Stimulated activated effector memory CD8-positive, alpha-beta T cell treated with anti-CD3 and anti-CD28 coated beads, Interleukin-12 subunit alpha, Interleukin-12 subunit beta, amount 100 ng/mL, for 72 hours (primary cell): ENCODE measurements around the gene ACER3.
"Not testable (repeated sequence)": the region's sequence is repeated elsewhere in the genome, so short reads cannot be mapped to it uniquely, and the experiment has no call there.

ENCODE experiments used
- ATAC-seq: fragments of 150-1000 bp; cut with Tn5 transposase; 2 replicates; pipeline ENCODE4 v1.10.0; 2021
- DNase-seq, 2 donors: peaks; one replicate each; pipeline ENCODE4 v3.0.0; 2021 to 2022; ENCODE audit warnings: low spot score in 2 of 2
- H3K27ac Mint-ChIP-seq: one replicate; pipeline ENCODE4 v1.8.0; 2022; ENCODE audit warnings: mild to moderate bottlenecking, mixed read lengths
- H3K36me3 Mint-ChIP-seq: one replicate; pipeline ENCODE4 v1.8.0; 2022; ENCODE audit warnings: mild to moderate bottlenecking, mixed read lengths
- H3K4me1 Mint-ChIP-seq: one replicate; pipeline ENCODE4 v1.8.0; 2022; ENCODE audit warnings: mixed read lengths
- H3K4me3 Mint-ChIP-seq: one replicate; pipeline ENCODE4 v1.8.0; 2022; ENCODE audit warnings: mild to moderate bottlenecking, mixed read lengths
- H3K9me3 Mint-ChIP-seq: one replicate; pipeline ENCODE4 v1.8.0; 2022; ENCODE audit warnings: mixed read lengths

ACER3 gene

GRCh38 chr11:76918941-76919386 is 58.2 kb downstream of the ACER3 start:
- no peak for DNase-seq
- peak; percentile 47 for ATAC-seq

GRCh38 chr11:76919467-76919866 is 58.7 kb downstream of the ACER3 start:
- no peak for ATAC-seq
- no peaks in the 10 kb centered on the region for H3K36me3 Mint-ChIP-seq
- no peaks in the 10 kb centered on the region for H3K9me3 Mint-ChIP-seq
- no peak overlapping the region for H3K4me3 Mint-ChIP-seq
- H3K4me1 Mint-ChIP-seq, result no peaks in the 10 kb centered on the region
- H3K27ac Mint-ChIP-seq, result no peak overlapping the region
- no peak for DNase-seq

More at GRCh38 chr11:76918941-76919386, 58.2 kb downstream of the ACER3 start:
- H3K4me3 Mint-ChIP-seq, result no peak overlapping the region
- H3K27ac Mint-ChIP-seq, result no peak overlapping the region
- H3K36me3 Mint-ChIP-seq, result no peaks in the 10 kb centered on the region
- H3K9me3 Mint-ChIP-seq, result no peaks in the 10 kb centered on the region
- no peaks in the 10 kb centered on the region for H3K4me1 Mint-ChIP-seq

GRCh38 chr11:76919887-76920746 is 59.4 kb downstream of the ACER3 start:
- peak; percentile 67 for ATAC-seq
- H3K27ac Mint-ChIP-seq, result no peak overlapping the region
- H3K4me1 Mint-ChIP-seq, result no peaks in the 10 kb centered on the region
- H3K36me3 Mint-ChIP-seq, result no peaks in the 10 kb centered on the region
- peak; percentile 33 to 78 for DNase-seq
- peak overlapping the region; percentile 23 for H3K4me3 Mint-ChIP-seq
- H3K9me3 Mint-ChIP-seq, result no peaks in the 10 kb centered on the region

GRCh38 chr11:76927160-76927559 is 66.4 kb downstream of the ACER3 start:
- no peak for DNase-seq
- no peak for ATAC-seq
- H3K36me3 Mint-ChIP-seq, result peaks cover 7% of the 10 kb centered on the region
- no peaks in the 10 kb centered on the region for H3K9me3 Mint-ChIP-seq
- H3K27ac Mint-ChIP-seq, result no peak overlapping the region
- H3K4me3 Mint-ChIP-seq, result no peak overlapping the region
- no peaks in the 10 kb centered on the region for H3K4me1 Mint-ChIP-seq

DNA sequence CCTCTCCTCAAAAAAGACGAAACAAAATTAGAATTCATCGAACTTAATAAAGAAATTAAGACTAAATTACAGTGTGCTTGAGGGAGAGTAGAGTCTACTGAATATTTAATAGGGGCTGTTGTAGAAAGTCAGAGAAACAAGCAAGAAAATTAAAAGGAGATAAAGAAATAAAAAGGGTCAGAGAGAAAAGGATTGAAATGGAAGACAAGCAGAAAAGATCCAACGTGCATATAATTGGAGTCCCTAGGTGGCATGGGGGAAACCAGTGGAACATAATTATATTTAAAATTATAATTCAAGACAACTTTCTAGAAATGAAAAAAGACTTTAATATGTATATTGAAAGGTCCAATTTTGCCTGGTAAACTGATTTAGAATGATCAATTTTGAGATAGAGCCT is 74.3 kb downstream of the ACER3 start:
- H3K36me3 Mint-ChIP-seq, result no peaks in the 10 kb centered on the region
- no peak for ATAC-seq
- no peaks in the 10 kb centered on the region for H3K4me1 Mint-ChIP-seq
- DNase-seq, result no peak
- no peak overlapping the region for H3K27ac Mint-ChIP-seq
- H3K4me3 Mint-ChIP-seq, result no peak overlapping the region
- peaks cover 4% of the 10 kb centered on the region for H3K9me3 Mint-ChIP-seq

GRCh38 chr11:76939219-76939631 is 78.5 kb downstream of the ACER3 start:
- no peaks in the 10 kb centered on the region for H3K36me3 Mint-ChIP-seq
- no peak for DNase-seq
- no peak for ATAC-seq
- H3K27ac Mint-ChIP-seq, result no peak overlapping the region
- H3K4me3 Mint-ChIP-seq, result no peak overlapping the region
- H3K4me1 Mint-ChIP-seq, result peaks cover 6% of the 10 kb centered on the region
- peaks cover 12% of the 10 kb centered on the region for H3K9me3 Mint-ChIP-seq

- Mint-ChIP-seq H3K4me1 (peaks cover 6% of the 10 kb centered on the region), H3K9me3 (peaks cover 12% of the 10 kb centered on the region), H3K36me3 (no peaks in the 10 kb centered on the region), H3K27ac (no peak overlapping the region), H3K4me3 (no peak overlapping the region)
- no peak for ATAC-seq
- DNase-seq, result no peak
Measured at GRCh38 chr11:76944225-76944624, 83.5 kb downstream of the ACER3 start.

DNA sequence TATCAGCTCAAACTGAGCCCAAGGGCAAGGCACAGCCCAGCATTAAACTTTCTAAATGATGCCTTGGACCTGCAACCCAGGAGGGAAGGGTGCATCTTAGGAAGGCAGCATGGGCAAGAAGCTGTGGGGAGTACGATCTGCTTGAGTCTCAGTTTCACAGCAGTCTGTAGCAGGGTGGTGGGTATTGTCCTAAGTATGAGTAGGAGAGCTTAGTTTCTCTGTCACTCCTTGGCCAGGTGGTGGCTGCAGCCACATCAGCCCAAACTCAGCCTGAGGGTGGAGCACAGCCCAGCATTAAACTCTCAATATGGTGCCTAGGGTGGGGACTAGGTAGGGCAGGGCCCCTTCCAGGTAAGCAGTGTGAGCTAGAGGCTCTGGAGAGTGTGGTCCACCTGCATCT is 85.5 kb downstream of the ACER3 start:
- no peak for ATAC-seq
- H3K36me3 Mint-ChIP-seq, result no peaks in the 10 kb centered on the region
- peaks cover 12% of the 10 kb centered on the region for H3K9me3 Mint-ChIP-seq
- DNase-seq, result no peak
- no peak overlapping the region for H3K27ac Mint-ChIP-seq
- H3K4me1 Mint-ChIP-seq, result peaks cover 6% of the 10 kb centered on the region
- no peak overlapping the region for H3K4me3 Mint-ChIP-seq

DNA sequence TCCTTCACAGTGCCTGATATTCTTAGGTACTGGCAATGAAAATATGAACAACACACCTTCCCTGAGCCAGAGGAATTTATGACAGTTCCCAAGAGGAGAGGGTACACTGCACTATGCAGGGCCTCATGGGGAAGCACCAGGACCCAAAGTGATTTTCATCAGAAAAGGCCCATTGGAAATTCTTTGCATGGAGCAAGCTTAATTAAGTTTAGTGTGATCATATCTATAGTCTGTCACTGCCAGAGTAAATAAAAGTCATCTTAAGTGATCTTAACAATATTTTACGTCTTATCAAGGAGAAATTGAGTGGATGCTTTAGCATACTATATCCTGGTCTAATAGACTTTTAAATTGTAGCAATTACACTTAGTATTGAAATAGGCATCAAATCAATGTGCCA is 86.5 kb downstream of the ACER3 start:
- no peak overlapping the region for H3K4me3 Mint-ChIP-seq
- H3K9me3 Mint-ChIP-seq, result peaks cover 12% of the 10 kb centered on the region
- ATAC-seq, result no peak
- no peak for DNase-seq
- peaks cover 6% of the 10 kb centered on the region for H3K4me1 Mint-ChIP-seq
- no peaks in the 10 kb centered on the region for H3K36me3 Mint-ChIP-seq
- H3K27ac Mint-ChIP-seq, result no peak overlapping the region

- ATAC-seq (no peak), DNase-seq (no peak)
- Mint-ChIP-seq H3K27ac (no peak overlapping the region), H3K36me3 (no peaks in the 10 kb centered on the region), H3K9me3 (peaks cover 12% of the 10 kb centered on the region), H3K4me3 (no peak overlapping the region), H3K4me1 (peaks cover 5% of the 10 kb centered on the region)
Measured at GRCh38 chr11:76947800-76948199, 87.1 kb downstream of the ACER3 start.

GRCh38 chr11:76955459-76956114 is 94.9 kb downstream of the ACER3 start:
- no peak overlapping the region for H3K27ac Mint-ChIP-seq
- H3K4me1 Mint-ChIP-seq, result no peaks in the 10 kb centered on the region
- ATAC-seq, result no peak
- no peak for DNase-seq
- no peaks in the 10 kb centered on the region for H3K9me3 Mint-ChIP-seq
- H3K36me3 Mint-ChIP-seq, result no peaks in the 10 kb centered on the region
- H3K4me3 Mint-ChIP-seq, result no peak overlapping the region

GRCh38 chr11:76962583-76963416 is 102.1 kb downstream of the ACER3 start:
- ATAC-seq (no peak), DNase-seq (no peak)
- no peak overlapping the region for H3K27ac Mint-ChIP-seq
- H3K9me3 Mint-ChIP-seq, result peaks cover 5% of the 10 kb centered on the region
- no peaks in the 10 kb centered on the region for H3K36me3 Mint-ChIP-seq
- no peak overlapping the region for H3K4me3 Mint-ChIP-seq
- H3K4me1 Mint-ChIP-seq, result peaks cover 7% of the 10 kb centered on the region

DNA sequence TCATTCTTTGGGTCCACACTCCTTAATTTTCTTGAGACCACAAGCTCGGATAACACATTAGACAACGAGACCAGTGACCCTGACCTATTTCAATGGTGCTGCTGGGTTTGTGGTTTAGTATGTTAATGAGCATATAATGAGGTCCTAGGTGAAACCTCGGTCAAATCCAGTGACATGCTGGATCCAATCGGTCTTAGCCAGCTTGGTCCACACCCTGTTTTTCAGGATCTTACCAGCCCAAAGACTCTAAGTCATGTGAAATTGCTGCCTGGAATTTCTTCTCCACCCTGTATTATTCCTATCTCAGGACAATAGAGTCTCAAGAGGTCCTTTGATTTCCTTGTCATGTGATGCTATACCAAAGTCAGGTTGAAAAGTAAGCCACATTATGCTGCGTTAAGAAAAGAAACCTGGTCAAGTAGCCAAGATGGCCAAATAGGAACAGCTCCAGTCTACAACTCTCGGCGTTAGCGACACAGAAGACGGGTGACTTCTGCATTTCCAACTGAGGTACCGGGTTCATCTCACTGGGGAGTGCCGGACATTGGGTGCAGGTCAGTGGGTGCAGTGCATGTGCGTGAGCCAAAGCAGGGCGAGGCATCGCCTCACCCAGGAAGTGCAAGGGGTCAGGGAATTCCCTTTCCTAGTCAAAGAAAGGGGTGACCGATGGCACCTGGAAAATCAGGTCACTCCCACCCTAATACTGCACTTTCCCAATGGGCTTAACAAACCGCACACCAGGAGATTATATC is 102.9 kb downstream of the ACER3 start:
- DNase-seq, H3K4me3 Mint-ChIP-seq, H3K9me3 Mint-ChIP-seq, H3K36me3 Mint-ChIP-seq, H3K4me1 Mint-ChIP-seq, ATAC-seq, H3K27ac Mint-ChIP-seq: not testable (repeated sequence)

GRCh38 chr11:76972051-76972450 is 111.3 kb downstream of the ACER3 start:
- no peak overlapping the region for H3K27ac Mint-ChIP-seq
- no peak overlapping the region for H3K4me3 Mint-ChIP-seq
- H3K9me3 Mint-ChIP-seq, result peaks cover 7% of the 10 kb centered on the region
- ATAC-seq, result no peak
- no peaks in the 10 kb centered on the region for H3K36me3 Mint-ChIP-seq
- no peaks in the 10 kb centered on the region for H3K4me1 Mint-ChIP-seq
- DNase-seq, result no peak
